Measurements from ENCODE around the gene LARP6.

Gene LARP6

GRCh38 chr15:70851889-70852288 is 2.1 kb downstream of the LARP6 start:
- no peaks in the 10 kb centered on the region for H3K36me3 Mint-ChIP-seq
- H3K27me3 Mint-ChIP-seq: peaks cover 51% of the 10 kb centered on the region
- no peak overlapping the region for H3K27ac Mint-ChIP-seq
- H3K9me3 Mint-ChIP-seq: no peaks in the 10 kb centered on the region
- no peak overlapping the region for H3K4me3 Mint-ChIP-seq
- peaks cover 4% of the 10 kb centered on the region for H3K4me1 Mint-ChIP-seq

- Mint-ChIP-seq H3K27ac (no peak overlapping the region), H3K36me3 (no peaks in the 10 kb centered on the region), H3K4me3 (no peak overlapping the region), H3K4me1 (no peaks in the 10 kb centered on the region), H3K9me3 (no peaks in the 10 kb centered on the region), H3K27me3 (peaks cover 26% of the 10 kb centered on the region)
Measured at GRCh38 chr15:70845602-70846360, 8.2 kb downstream of the LARP6 start.

- Mint-ChIP-seq H3K9me3 (no peaks in the 10 kb centered on the region), H3K36me3 (no peaks in the 10 kb centered on the region), H3K4me1 (no peaks in the 10 kb centered on the region), H3K27me3 (peaks cover 3% of the 10 kb centered on the region), H3K4me3 (no peak overlapping the region), H3K27ac (no peak overlapping the region)
Measured at GRCh38 chr15:70837476-70837875, 16.5 kb downstream of the LARP6 start.

GRCh38 chr15:70835841-70836240 is 18.1 kb downstream of the LARP6 start:
- Mint-ChIP-seq H3K4me1 (no peaks in the 10 kb centered on the region), H3K4me3 (no peak overlapping the region), H3K27me3 (peaks cover 3% of the 10 kb centered on the region), H3K27ac (no peak overlapping the region), H3K9me3 (no peaks in the 10 kb centered on the region), H3K36me3 (no peaks in the 10 kb centered on the region)

GRCh38 chr15:70835415-70835814 is 18.5 kb downstream of the LARP6 start:
- H3K27ac Mint-ChIP-seq: no peak overlapping the region

GRCh38 chr15:70834999-70835398 is 19.0 kb downstream of the LARP6 start:
- no peaks in the 10 kb centered on the region for H3K36me3 Mint-ChIP-seq
- H3K4me1 Mint-ChIP-seq: no peaks in the 10 kb centered on the region
- peaks cover 3% of the 10 kb centered on the region for H3K27me3 Mint-ChIP-seq
- no peak overlapping the region for H3K27ac Mint-ChIP-seq
- H3K4me3 Mint-ChIP-seq: no peak overlapping the region
- no peaks in the 10 kb centered on the region for H3K9me3 Mint-ChIP-seq

More at GRCh38 chr15:70835415-70835814, 18.5 kb downstream of the LARP6 start:
- no peaks in the 10 kb centered on the region for H3K9me3 Mint-ChIP-seq
- no peaks in the 10 kb centered on the region for H3K36me3 Mint-ChIP-seq
- no peak overlapping the region for H3K4me3 Mint-ChIP-seq
- H3K27me3 Mint-ChIP-seq: peaks cover 3% of the 10 kb centered on the region
- H3K4me1 Mint-ChIP-seq: no peaks in the 10 kb centered on the region

GRCh38 chr15:70833861-70834765 is 19.8 kb downstream of the LARP6 start:
- H3K4me1 Mint-ChIP-seq: no peaks in the 10 kb centered on the region
- no peaks in the 10 kb centered on the region for H3K9me3 Mint-ChIP-seq
- no peak overlapping the region for H3K4me3 Mint-ChIP-seq
- H3K27me3 Mint-ChIP-seq: peaks cover 3% of the 10 kb centered on the region
- H3K27ac Mint-ChIP-seq: no peak overlapping the region
- H3K36me3 Mint-ChIP-seq: no peaks in the 10 kb centered on the region

GRCh38 chr15:70833422-70833821 is 20.5 kb downstream of the LARP6 start:
- H3K9me3 Mint-ChIP-seq: no peaks in the 10 kb centered on the region
- no peaks in the 10 kb centered on the region for H3K4me1 Mint-ChIP-seq
- no peak overlapping the region for H3K4me3 Mint-ChIP-seq
- no peak overlapping the region for H3K27ac Mint-ChIP-seq
- H3K36me3 Mint-ChIP-seq: no peaks in the 10 kb centered on the region
- peaks cover 1% of the 10 kb centered on the region for H3K27me3 Mint-ChIP-seq

- H3K36me3 Mint-ChIP-seq: no peaks in the 10 kb centered on the region
- H3K4me1 Mint-ChIP-seq: no peaks in the 10 kb centered on the region
- H3K9me3 Mint-ChIP-seq: no peaks in the 10 kb centered on the region
- peaks cover 1% of the 10 kb centered on the region for H3K27me3 Mint-ChIP-seq
- H3K27ac Mint-ChIP-seq: no peak overlapping the region
- H3K4me3 Mint-ChIP-seq: no peak overlapping the region
Measured at GRCh38 chr15:70832176-70832575, 21.8 kb downstream of the LARP6 start.

GRCh38 chr15:70831094-70831911 is 22.7 kb downstream of the LARP6 start:
- H3K27me3 Mint-ChIP-seq: peaks cover 4% of the 10 kb centered on the region
- no peak overlapping the region for H3K4me3 Mint-ChIP-seq

GRCh38 chr15:70830615-70831014 is 23.3 kb downstream of the LARP6 start:
- Mint-ChIP-seq H3K4me3 (no peak overlapping the region), H3K27ac (no peak overlapping the region), H3K9me3 (no peaks in the 10 kb centered on the region), H3K4me1 (no peaks in the 10 kb centered on the region), H3K27me3 (peaks cover 5% of the 10 kb centered on the region), H3K36me3 (no peaks in the 10 kb centered on the region)

More at GRCh38 chr15:70831094-70831911, 22.7 kb downstream of the LARP6 start:
- no peak overlapping the region for H3K27ac Mint-ChIP-seq
- no peaks in the 10 kb centered on the region for H3K9me3 Mint-ChIP-seq
- H3K4me1 Mint-ChIP-seq: no peaks in the 10 kb centered on the region
- H3K36me3 Mint-ChIP-seq: no peaks in the 10 kb centered on the region

- Mint-ChIP-seq H3K9me3 (no peaks in the 10 kb centered on the region), H3K27me3 (peaks cover 7% of the 10 kb centered on the region), H3K4me3 (no peak overlapping the region), H3K27ac (no peak overlapping the region), H3K36me3 (no peaks in the 10 kb centered on the region), H3K4me1 (no peaks in the 10 kb centered on the region)
Measured at GRCh38 chr15:70829371-70830166, 24.4 kb downstream of the LARP6 start.

- peaks cover 7% of the 10 kb centered on the region for H3K27me3 Mint-ChIP-seq
- no peak overlapping the region for H3K27ac Mint-ChIP-seq
- no peaks in the 10 kb centered on the region for H3K4me1 Mint-ChIP-seq
- H3K9me3 Mint-ChIP-seq: no peaks in the 10 kb centered on the region
- no peaks in the 10 kb centered on the region for H3K36me3 Mint-ChIP-seq
- no peak overlapping the region for H3K4me3 Mint-ChIP-seq
Measured at GRCh38 chr15:70827721-70828120, 26.2 kb downstream of the LARP6 start.

GRCh38 chr15:70826634-70827033 is 27.3 kb downstream of the LARP6 start:
- Mint-ChIP-seq H3K27ac (no peak overlapping the region), H3K4me3 (no peak overlapping the region), H3K36me3 (no peaks in the 10 kb centered on the region), H3K9me3 (no peaks in the 10 kb centered on the region), H3K4me1 (no peaks in the 10 kb centered on the region), H3K27me3 (peaks cover 7% of the 10 kb centered on the region)

GRCh38 chr15:70825841-70826240 is 28.1 kb downstream of the LARP6 start:
- no peaks in the 10 kb centered on the region for H3K4me1 Mint-ChIP-seq
- peaks cover 7% of the 10 kb centered on the region for H3K27me3 Mint-ChIP-seq
- H3K36me3 Mint-ChIP-seq: no peaks in the 10 kb centered on the region
- no peak overlapping the region for H3K4me3 Mint-ChIP-seq
- no peak overlapping the region for H3K27ac Mint-ChIP-seq
- H3K9me3 Mint-ChIP-seq: no peaks in the 10 kb centered on the region
